GM12878 (cell line): ENCODE results near the gene ERAL1. TPM values are rescaled to one million over a fixed set of nuclear protein-coding genes. Genes with fewer than 3 reads are reported as not detected.

Source experiments
- ATF3 ChIP-seq: IDR thresholded peaks from 2 replicates; pipeline ENCODE4 v1.6.1; 2011; ENCODE audit warnings: low read depth, mild to moderate bottlenecking, low read length, moderate library complexity, borderline replicate concordance; ENCODE audit errors: extremely low read depth
- BCL11A ChIP-seq: IDR thresholded peaks from 2 replicates; pipeline ENCODE4 v1.6.1; 2011; ENCODE audit warnings: low read depth, low read length
- BHLHE40 ChIP-seq, 2 experiments: fragments of 450-650 bp in 1 of 2; IDR thresholded peaks; 2 replicates each; pipeline ENCODE4 v1.6.1; 2011 to 2017; ENCODE audit warnings: low read depth in 2 of 2, borderline replicate concordance in 1 of 2, improper control_type of control experiment in 1 of 2, low read length in 1 of 2, mild to moderate bottlenecking in 1 of 2
- CHD4 ChIP-seq: fragments of 200-600 bp; sonication (generic); IDR thresholded peaks from 2 replicates; pipeline ENCODE4 v1.6.1; 2016; ENCODE audit warnings: mild to moderate bottlenecking
- HCFC1 ChIP-seq: fragments of 150-350 bp; IDR thresholded peaks from 2 replicates; pipeline ENCODE4 v1.6.1; 2014; ENCODE audit warnings: low read length
- IKZF1 ChIP-seq: fragments of 450-650 bp; conservative IDR thresholded peaks from 2 replicates; pipeline ENCODE4 v1.6.1; 2017; ENCODE audit warnings: antibody characterized with exemption, mild to moderate bottlenecking
- POLR2AphosphoS5 ChIP-seq: IDR thresholded peaks from 2 replicates; pipeline ENCODE4 v1.6.1; 2011; ENCODE audit warnings: mild to moderate bottlenecking, low read length, inconsistent platforms
- POU2F2 ChIP-seq: IDR thresholded peaks from 3 replicates; pipeline ENCODE4 v1.6.1; 2011; ENCODE audit warnings: low read depth, mild to moderate bottlenecking, low read length, borderline replicate concordance
- RELA ChIP-seq: fragments of 450-650 bp; IDR thresholded peaks from 2 replicates; pipeline ENCODE4 v1.8.0; 2014; ENCODE audit warnings: borderline replicate concordance; ENCODE audit not compliant: partially characterized antibody
- SIX5 ChIP-seq: IDR thresholded peaks from 2 replicates; pipeline ENCODE4 v1.6.1; 2011; ENCODE audit warnings: mild to moderate bottlenecking, low read depth, low read length, moderate library complexity; ENCODE audit not compliant: severe bottlenecking
- SMAD1 ChIP-seq: fragments of 450-650 bp; IDR thresholded peaks from 2 replicates; pipeline ENCODE4 v1.6.1; 2018; ENCODE audit warnings: mild to moderate bottlenecking, low read depth; ENCODE audit not compliant: partially characterized antibody
- SP1 ChIP-seq: IDR thresholded peaks from one replicate; pipeline ENCODE4 v1.6.1; 2011; ENCODE audit warnings: low read depth, low read length
- STAT3 ChIP-seq: IDR thresholded peaks from 2 replicates; pipeline ENCODE4 v1.6.1; 2011; ENCODE audit warnings: low read depth, low read length, improper control_type of control experiment
- SUPT20H ChIP-seq: IDR thresholded peaks from 2 replicates; pipeline ENCODE4 v1.6.1; 2011; ENCODE audit warnings: low read depth, mild to moderate bottlenecking, low read length, moderate library complexity, borderline replicate concordance; ENCODE audit not compliant: control insufficient read depth
- TCF3 ChIP-seq: IDR thresholded peaks from 2 replicates; pipeline ENCODE4 v1.6.1; 2012; ENCODE audit warnings: low read depth, mild to moderate bottlenecking, low read length, borderline replicate concordance; ENCODE audit not compliant: insufficient read depth
- YY1 ChIP-seq: IDR thresholded peaks from 2 replicates; pipeline ENCODE4 v1.6.1; 2011; ENCODE audit warnings: low read depth, mild to moderate bottlenecking, low read length
- ZNF207 ChIP-seq: fragments of 450-650 bp; IDR thresholded peaks from 2 replicates; pipeline ENCODE4 v1.6.1; 2014; ENCODE audit warnings: antibody characterized with exemption, mild to moderate bottlenecking, borderline replicate concordance
- ZNF274 ChIP-seq: IDR thresholded peaks from one replicate; pipeline ENCODE4 v1.8.0; 2011; ENCODE audit not compliant: insufficient read length, insufficient read depth
- ZNF622 ChIP-seq: fragments of 450-650 bp; IDR thresholded peaks from 2 replicates; pipeline ENCODE4 v1.6.1; 2017; ENCODE audit warnings: mild to moderate bottlenecking, inconsistent platforms
- polyA plus RNA-seq, 11 experiments: library from polyadenylated mRNA; depleted of rRNA in 4 of 11; unstranded in 6 of 11; stranded (reverse) in 5 of 11; fragments of >200 nt; fragmentation: Nextera tagmentation in 4 of 11; fragmentation: Illumina TruSeq in 1 of 11; extraction: Ambion mirVana in 4 of 11; extraction: Trizol in 1 of 11; gene quantifications; 1 replicate in 1 of 11; 2 replicates in 10 of 11; pipeline versions ENCODE4 v1.2.1 to v1.2.3, GENCODE V29; 2011 to 2016; ENCODE audit warnings: inconsistent platforms in 2 of 11, missing spikeins in 2 of 11, low read depth in 1 of 11
- total RNA-seq, 4 experiments: library from RNA; depleted of rRNA in 3 of 4; stranded (reverse); fragments of >200 nt in 3 of 4; fragmentation: Illumina TruSeq in 1 of 4; extraction: Trizol in 1 of 4; gene quantifications; 2 replicates each; pipeline versions ENCODE4 v1.2.1 to v1.2.3, GENCODE V29; 2013 to 2021
- TF ChIP-seq, protein P1 (sequence below): fragments of 450-650 bp; IDR thresholded peaks from 2 replicates; pipeline ENCODE4 v1.6.1; 2018; ENCODE audit warnings: borderline replicate concordance, mild to moderate bottlenecking; ENCODE audit not compliant: partially characterized antibody
- TF ChIP-seq, protein P2 (sequence below): fragments of 450-650 bp; IDR thresholded peaks from 2 replicates; pipeline ENCODE4 v1.6.1; 2017; ENCODE audit warnings: mild to moderate bottlenecking, low read depth, inconsistent platforms; ENCODE audit not compliant: poor library complexity, severe bottlenecking
- TF ChIP-seq, protein P3 (sequence below): IDR thresholded peaks from 2 replicates; pipeline ENCODE4 v1.6.1; 2011; ENCODE audit warnings: low read depth, low read length, improper control_type of control experiment, borderline replicate concordance
- TF ChIP-seq, protein P4 (sequence below): fragments of 450-650 bp; IDR thresholded peaks from 2 replicates; pipeline ENCODE4 v1.6.1; 2017; ENCODE audit warnings: low read depth, mild to moderate bottlenecking, moderate library complexity
- TF ChIP-seq, protein P5 (sequence below): IDR thresholded peaks from 2 replicates; pipeline ENCODE4 v1.6.1; 2012; ENCODE audit warnings: low read depth, low read length, improper control_type of control experiment

Gene ERAL1
- total and polyA plus RNA-seq, 10 of the 15 experiments (the other 5 are each of a cell fraction or from before 2014, with no cell fraction given), result 27.7 to 175 (median 104) TPM

GRCh38 chr17:28871056-28871579 lies 16.3 kb downstream of the ERAL1 start (continued):
- TF ChIP-seq, protein P1, sequence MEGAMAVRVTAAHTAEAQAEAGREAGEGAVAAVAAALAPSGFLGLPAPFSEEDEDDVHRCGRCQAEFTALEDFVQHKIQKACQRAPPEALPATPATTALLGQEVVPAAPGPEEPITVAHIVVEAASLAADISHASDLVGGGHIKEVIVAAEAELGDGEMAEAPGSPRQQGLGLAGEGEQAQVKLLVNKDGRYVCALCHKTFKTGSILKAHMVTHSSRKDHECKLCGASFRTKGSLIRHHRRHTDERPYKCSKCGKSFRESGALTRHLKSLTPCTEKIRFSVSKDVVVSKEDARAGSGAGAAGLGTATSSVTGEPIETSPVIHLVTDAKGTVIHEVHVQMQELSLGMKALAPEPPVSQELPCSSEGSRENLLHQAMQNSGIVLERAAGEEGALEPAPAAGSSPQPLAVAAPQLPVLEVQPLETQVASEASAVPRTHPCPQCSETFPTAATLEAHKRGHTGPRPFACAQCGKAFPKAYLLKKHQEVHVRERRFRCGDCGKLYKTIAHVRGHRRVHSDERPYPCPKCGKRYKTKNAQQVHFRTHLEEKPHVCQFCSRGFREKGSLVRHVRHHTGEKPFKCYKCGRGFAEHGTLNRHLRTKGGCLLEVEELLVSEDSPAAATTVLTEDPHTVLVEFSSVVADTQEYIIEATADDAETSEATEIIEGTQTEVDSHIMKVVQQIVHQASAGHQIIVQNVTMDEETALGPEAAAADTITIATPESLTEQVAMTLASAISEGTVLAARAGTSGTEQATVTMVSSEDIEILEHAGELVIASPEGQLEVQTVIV, result no peak
- TF ChIP-seq IKZF1 (no peak), HCFC1 (no peak), SP1 (no peak), SIX5 (no peak), YY1 (0 out of 2 replicates have a peak, but pooled peaks have one; percentile 37), SUPT20H (no peak), ATF3 (no peak), RELA (no peak), BHLHE40 (IDR thresholded peaks at IDR 0.05; ENCODE audit: borderline replicate concordance in 1 of 2, low read depth in 2 of 2, low read length in 1 of 2) (no peak; a peak in 1 of 4 replicates), STAT3 (no peak), ZNF274 (no peak), POLR2AphosphoS5 (peak; percentile 68; the same call in 1 of the 2 replicates), SMAD1 (no peak), CHD4 (no peak), ZNF207 (no peak), POU2F2 (no peak; the same call in 2 of the 3 replicates), BCL11A (no peak), TCF3 (no peak), ZNF622 (no peak)
- TF ChIP-seq, protein P2, sequence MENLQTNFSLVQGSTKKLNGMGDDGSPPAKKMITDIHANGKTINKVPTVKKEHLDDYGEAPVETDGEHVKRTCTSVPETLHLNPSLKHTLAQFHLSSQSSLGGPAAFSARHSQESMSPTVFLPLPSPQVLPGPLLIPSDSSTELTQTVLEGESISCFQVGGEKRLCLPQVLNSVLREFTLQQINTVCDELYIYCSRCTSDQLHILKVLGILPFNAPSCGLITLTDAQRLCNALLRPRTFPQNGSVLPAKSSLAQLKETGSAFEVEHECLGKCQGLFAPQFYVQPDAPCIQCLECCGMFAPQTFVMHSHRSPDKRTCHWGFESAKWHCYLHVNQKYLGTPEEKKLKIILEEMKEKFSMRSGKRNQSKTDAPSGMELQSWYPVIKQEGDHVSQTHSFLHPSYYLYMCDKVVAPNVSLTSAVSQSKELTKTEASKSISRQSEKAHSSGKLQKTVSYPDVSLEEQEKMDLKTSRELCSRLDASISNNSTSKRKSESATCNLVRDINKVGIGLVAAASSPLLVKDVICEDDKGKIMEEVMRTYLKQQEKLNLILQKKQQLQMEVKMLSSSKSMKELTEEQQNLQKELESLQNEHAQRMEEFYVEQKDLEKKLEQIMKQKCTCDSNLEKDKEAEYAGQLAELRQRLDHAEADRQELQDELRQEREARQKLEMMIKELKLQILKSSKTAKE, result no peak
- TF ChIP-seq, protein P3, sequence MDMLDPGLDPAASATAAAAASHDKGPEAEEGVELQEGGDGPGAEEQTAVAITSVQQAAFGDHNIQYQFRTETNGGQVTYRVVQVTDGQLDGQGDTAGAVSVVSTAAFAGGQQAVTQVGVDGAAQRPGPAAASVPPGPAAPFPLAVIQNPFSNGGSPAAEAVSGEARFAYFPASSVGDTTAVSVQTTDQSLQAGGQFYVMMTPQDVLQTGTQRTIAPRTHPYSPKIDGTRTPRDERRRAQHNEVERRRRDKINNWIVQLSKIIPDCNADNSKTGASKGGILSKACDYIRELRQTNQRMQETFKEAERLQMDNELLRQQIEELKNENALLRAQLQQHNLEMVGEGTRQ, result no peak
- TF ChIP-seq, protein P4, sequence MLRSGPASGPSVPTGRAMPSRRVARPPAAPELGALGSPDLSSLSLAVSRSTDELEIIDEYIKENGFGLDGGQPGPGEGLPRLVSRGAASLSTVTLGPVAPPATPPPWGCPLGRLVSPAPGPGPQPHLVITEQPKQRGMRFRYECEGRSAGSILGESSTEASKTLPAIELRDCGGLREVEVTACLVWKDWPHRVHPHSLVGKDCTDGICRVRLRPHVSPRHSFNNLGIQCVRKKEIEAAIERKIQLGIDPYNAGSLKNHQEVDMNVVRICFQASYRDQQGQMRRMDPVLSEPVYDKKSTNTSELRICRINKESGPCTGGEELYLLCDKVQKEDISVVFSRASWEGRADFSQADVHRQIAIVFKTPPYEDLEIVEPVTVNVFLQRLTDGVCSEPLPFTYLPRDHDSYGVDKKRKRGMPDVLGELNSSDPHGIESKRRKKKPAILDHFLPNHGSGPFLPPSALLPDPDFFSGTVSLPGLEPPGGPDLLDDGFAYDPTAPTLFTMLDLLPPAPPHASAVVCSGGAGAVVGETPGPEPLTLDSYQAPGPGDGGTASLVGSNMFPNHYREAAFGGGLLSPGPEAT, result no peak
- TF ChIP-seq, protein P5, sequence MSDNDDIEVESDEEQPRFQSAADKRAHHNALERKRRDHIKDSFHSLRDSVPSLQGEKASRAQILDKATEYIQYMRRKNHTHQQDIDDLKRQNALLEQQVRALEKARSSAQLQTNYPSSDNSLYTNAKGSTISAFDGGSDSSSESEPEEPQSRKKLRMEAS, result no peak
